Body of pancreas (tissue), 4 donors: ENCODE measurements around the gene TULP1. TPM values are rescaled to one million over a fixed set of nuclear protein-coding genes. Genes with fewer than 3 reads are reported as not detected.

Experiments
- ATAC-seq: fragments of 150-250 bp; one replicate; pipeline ENCODE4 v1.9.1; 2016
- DNase-seq, 4 donors: peaks; one replicate each; pipeline ENCODE4 v3.0.0-alpha.2; 2019
- H3K27ac ChIP-seq, 4 donors: fragments of 200-600 bp; sonication (generic); 1 replicate in 3 of 4; 2 replicates in 1 of 4; pipeline versions ENCODE4 v1.5.1 to v1.6.1; 2016 to 2019; ENCODE audit warnings: mild to moderate bottlenecking in 1 of 4, mixed read lengths in 1 of 4, moderate library complexity in 1 of 4
- H3K27me3 ChIP-seq, 2 donors: fragments of 200-600 bp; sonication (generic); one replicate each; pipeline ENCODE4 v1.6.0; 2016; ENCODE audit warnings: mild to moderate bottlenecking in 1 of 2
- H3K36me3 ChIP-seq, 2 donors: fragments of 200-600 bp; sonication (generic); replicated peaks in 1 of 2; 2 replicates each; pipeline ENCODE4 v1.5.1; 2016; ENCODE audit warnings: low read depth in 2 of 2; ENCODE audit not compliant: insufficient read depth in 1 of 2
- H3K4me1 ChIP-seq: fragments of 200-600 bp; sonication (generic); one replicate; pipeline ENCODE4 v1.6.0; 2016
- H3K4me3 ChIP-seq, 2 donors: fragments of 200-600 bp; sonication (generic); 1 replicate in 1 of 2; 2 replicates in 1 of 2; pipeline ENCODE4 v1.5.1; 2016 to 2019
- H3K9me3 ChIP-seq, 3 donors: fragments of 200-600 bp; sonication (generic); 1 replicate in 2 of 3; 2 replicates in 1 of 3; pipeline ENCODE4 v1.5.1; 2016
- POLR2A ChIP-seq, 3 donors: fragments of 450-650 bp; IDR thresholded peaks; one replicate each; pipeline ENCODE4 v1.6.1; 2016; ENCODE audit warnings: antibody characterized with exemption in 3 of 3, mild to moderate bottlenecking in 2 of 3
- WGBS, 2 donors: methylation state at CpG; one replicate each; pipeline ENCODE4 v1.1.5; 2017; 5-methylcytosine and 5-hydroxymethylcytosine counted together
- intact Hi-C: fragments of 100-400 bp; cut with DNase I; formaldehyde crosslinking; loops from one replicate; pipeline ENCODE4 v1.15.1; 2023
- total RNA-seq, 2 donors: library from RNA; depleted of rRNA; stranded (reverse); fragments of >200 nt; gene quantifications; one replicate each; pipeline ENCODE4 v1.1.0, GENCODE V29; 2016
- TF ChIP-seq, protein P1 (sequence below), 7 experiments: fragments of 450-650 bp in 4 of 7; fragments of 200-600 bp in 3 of 7; sonication (generic) in 3 of 7; IDR thresholded peaks; one replicate each; pipeline ENCODE4 v1.5.1; 2016 to 2019; ENCODE audit warnings: antibody characterized with exemption in 7 of 7

The TULP1 gene
- total RNA-seq, 2 donors from 2014 or later = not detected

DNA sequence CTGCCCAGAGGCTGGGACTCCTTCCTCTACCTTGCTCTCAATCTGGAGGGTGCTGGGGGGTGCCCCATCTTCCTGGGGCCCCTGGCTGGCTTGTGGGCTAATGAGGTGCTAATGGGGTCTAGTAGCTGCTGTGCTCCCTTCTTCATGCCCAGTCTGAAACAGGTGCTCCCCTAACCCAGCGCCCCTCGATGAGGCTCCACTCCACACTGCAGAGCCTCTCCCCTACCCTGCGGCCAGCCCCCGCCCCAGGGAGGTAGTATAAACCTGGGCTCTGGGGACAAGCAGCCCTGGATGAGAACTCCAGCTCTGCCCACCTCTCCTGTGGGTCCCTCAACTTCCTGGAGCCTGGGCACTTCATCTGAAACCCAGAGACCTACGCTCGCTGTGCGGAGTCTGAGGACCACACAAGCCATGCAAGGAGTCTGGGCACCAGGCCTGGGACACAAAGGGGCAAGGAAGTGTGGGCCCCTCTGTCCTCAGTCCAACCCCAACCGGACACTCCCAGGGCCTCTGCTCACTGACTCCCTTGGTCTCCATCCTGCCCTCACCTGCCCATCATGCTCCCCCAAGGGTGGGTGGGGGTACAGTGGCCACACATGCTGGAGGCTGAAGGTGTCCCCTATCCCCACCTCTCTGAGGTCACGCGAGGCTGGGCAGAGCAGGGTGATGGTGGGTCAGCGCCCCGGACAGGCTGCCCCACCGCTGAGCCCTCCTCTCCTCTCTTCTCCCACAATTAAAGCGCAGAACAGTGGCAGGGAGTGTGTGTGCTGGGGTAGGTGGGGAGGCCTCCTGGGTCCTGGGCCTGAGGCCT is 38.4 kb downstream of the TULP1 start:
- intact Hi-C loops = no loop called here
- no peaks in the 10 kb centered on the region for H3K27me3 ChIP-seq
- ATAC-seq = no peak
- no peak overlapping the region for H3K27ac ChIP-seq
- H3K9me3 ChIP-seq = no peaks in the 10 kb centered on the region
- no peak overlapping the region for H3K4me3 ChIP-seq
- H3K36me3 ChIP-seq = peaks cover 0 to 4% of the 10 kb centered on the region in 2 donors
- no peak for DNase-seq
- TF ChIP-seq, protein P1, sequence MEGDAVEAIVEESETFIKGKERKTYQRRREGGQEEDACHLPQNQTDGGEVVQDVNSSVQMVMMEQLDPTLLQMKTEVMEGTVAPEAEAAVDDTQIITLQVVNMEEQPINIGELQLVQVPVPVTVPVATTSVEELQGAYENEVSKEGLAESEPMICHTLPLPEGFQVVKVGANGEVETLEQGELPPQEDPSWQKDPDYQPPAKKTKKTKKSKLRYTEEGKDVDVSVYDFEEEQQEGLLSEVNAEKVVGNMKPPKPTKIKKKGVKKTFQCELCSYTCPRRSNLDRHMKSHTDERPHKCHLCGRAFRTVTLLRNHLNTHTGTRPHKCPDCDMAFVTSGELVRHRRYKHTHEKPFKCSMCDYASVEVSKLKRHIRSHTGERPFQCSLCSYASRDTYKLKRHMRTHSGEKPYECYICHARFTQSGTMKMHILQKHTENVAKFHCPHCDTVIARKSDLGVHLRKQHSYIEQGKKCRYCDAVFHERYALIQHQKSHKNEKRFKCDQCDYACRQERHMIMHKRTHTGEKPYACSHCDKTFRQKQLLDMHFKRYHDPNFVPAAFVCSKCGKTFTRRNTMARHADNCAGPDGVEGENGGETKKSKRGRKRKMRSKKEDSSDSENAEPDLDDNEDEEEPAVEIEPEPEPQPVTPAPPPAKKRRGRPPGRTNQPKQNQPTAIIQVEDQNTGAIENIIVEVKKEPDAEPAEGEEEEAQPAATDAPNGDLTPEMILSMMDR (IDR thresholded peaks at IDR 0.05) = no peak
- no peak for TF ChIP-seq POLR2A (IDR thresholded peaks at IDR 0.05)
- 84 to 92% methylated on average over 10 to 14 of the region's 14 CpGs for WGBS, 2 donors
- peaks cover 25% of the 10 kb centered on the region for H3K4me1 ChIP-seq

DNA sequence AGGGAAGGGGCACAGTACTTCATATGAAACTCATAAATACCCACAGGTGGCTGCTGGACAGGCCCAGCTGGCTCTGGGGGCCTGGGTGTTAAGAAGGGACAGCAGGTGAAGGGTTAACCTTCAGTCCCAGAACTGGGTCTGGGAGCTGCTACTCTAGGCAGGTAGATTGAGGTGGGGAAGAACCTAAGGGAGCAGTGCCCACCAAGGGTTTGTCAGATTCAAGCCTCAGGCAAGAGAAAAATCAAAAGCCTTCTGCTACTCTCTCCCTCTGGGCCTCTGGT is 38.9 kb downstream of the TULP1 start:
- no peak for ATAC-seq
- peaks cover 0 to 4% of the 10 kb centered on the region in 2 donors for H3K36me3 ChIP-seq

DNA sequence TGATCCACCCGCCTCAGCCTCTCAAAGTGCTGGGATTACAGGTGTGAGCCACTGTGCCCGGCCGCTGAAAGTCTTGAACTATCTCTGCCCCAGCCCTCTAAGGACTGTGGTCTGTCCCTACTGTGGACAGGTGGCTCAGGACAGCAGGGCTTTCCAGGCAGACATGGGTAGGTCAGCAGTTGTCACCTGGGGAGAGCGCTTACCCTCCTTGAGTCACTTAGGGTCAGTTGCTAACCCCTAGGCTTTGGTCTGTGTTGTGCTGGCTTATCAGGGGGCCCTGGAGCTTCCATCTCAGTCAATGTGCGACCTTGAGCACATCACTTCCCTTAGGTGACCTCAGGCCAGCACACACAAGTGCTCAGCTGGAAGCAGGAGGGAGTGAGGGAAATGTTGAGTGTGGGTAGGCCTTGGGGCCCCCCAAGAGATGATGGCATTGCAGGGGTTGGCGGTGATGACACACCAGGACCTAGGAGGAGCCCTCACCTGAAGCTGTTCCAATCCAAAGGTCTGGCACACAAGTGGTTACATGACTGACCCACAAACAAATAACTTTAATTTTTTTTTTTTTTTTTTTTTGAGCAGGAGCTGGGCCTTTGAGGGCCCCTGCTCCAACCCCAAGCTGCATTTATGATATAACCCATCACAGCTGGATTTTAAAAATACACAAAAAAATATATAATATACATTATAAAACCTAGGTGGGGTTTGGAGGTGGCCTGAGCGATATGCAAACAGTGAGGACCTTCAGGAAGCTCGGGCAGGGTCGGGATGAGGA is 39.4 kb downstream of the TULP1 start:
- H3K4me1 ChIP-seq = peaks cover 29% of the 10 kb centered on the region
- no peaks in the 10 kb centered on the region for H3K27me3 ChIP-seq
- peak overlapping the region in 1 of 4 donors; percentile 15 for H3K27ac ChIP-seq
- DNase-seq (no peak), ATAC-seq (no peak)
- H3K36me3 ChIP-seq = peaks cover 0 to 4% of the 10 kb centered on the region in 2 donors
- no peaks in the 10 kb centered on the region for H3K9me3 ChIP-seq
- intact Hi-C loops = no loop called here
- 79 to 81% methylated on average over 5 to 9 of the region's 9 CpGs for WGBS, 2 donors
- TF ChIP-seq POLR2A (IDR thresholded peaks at IDR 0.05) = no peak
- TF ChIP-seq, protein P1 (IDR thresholded peaks at IDR 0.05) = no peak
- H3K4me3 ChIP-seq = no peak overlapping the region

More for the DNA sequence above, 38.9 kb downstream of the TULP1 start:
- Histone ChIP-seq H3K27ac (no peak overlapping the region), H3K9me3 (no peaks in the 10 kb centered on the region), H3K4me3 (no peak overlapping the region), H3K27me3 (no peaks in the 10 kb centered on the region), H3K4me1 (peaks cover 29% of the 10 kb centered on the region)
- no peak for DNase-seq
- TF ChIP-seq, protein P1 (IDR thresholded peaks at IDR 0.05) = no peak
- no peak for TF ChIP-seq POLR2A (IDR thresholded peaks at IDR 0.05)
- intact Hi-C loops = no loop called here

DNA sequence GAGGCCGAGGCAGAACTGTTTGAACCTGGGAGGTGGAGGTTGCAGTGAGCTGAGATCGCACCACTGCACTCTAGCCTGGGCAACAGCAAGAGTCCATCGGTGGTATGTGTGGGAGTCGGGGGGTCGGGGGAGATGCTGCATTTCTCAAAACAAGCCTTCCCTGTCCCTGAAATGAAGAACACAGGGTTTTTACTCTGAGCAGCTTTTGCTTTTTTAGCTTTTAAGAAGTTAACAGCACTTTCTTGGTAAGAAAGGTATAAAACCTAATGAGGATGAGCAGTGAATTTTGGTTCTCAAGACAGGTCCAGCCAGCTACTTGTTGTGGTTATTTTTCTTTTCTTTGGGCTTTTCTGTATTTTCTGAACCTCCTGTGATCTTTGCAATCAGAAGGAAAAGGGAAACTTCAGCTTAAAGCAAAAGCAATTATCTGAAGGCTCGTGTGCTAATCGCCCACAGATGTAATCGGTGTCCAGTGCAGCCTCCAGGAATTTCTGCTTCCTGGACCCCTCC is 40.8 kb downstream of the TULP1 start:
- no peak for DNase-seq
- WGBS, 2 donors = 64 to 68% methylated on average over 6 to 8 of the region's 8 CpGs
- Histone ChIP-seq H3K4me1 (peaks cover 36% of the 10 kb centered on the region), H3K27ac (no peak overlapping the region), H3K4me3 (no peak overlapping the region), H3K9me3 (no peaks in the 10 kb centered on the region), H3K27me3 (no peaks in the 10 kb centered on the region), H3K36me3 (peaks cover 0 to 4% of the 10 kb centered on the region in 2 donors)
- intact Hi-C loops = no loop called here
- no peak for ATAC-seq
- no peak for TF ChIP-seq POLR2A (IDR thresholded peaks at IDR 0.05)
- TF ChIP-seq, protein P1 (IDR thresholded peaks at IDR 0.05) = no peak
